Transverse colon (tissue), 4 donors: ENCODE data around the gene SIN3A. TPM values are rescaled to one million over a fixed set of nuclear protein-coding genes. Genes with fewer than 3 reads are reported as not detected.

Source experiments
- DNase-seq: peaks from one replicate; pipeline ENCODE4 v3.0.0-alpha.2; 2019
- H3K27ac ChIP-seq, 4 donors: fragments of 200-600 bp; sonication (generic); 2 replicates each; pipeline ENCODE4 v1.5.1; 2016 to 2018; ENCODE audit warnings: inconsistent platforms in 4 of 4
- H3K27me3 ChIP-seq: fragments of 200-600 bp; sonication (generic); 2 replicates; pipeline ENCODE4 v1.5.1; 2017; ENCODE audit warnings: inconsistent platforms
- H3K36me3 ChIP-seq, 4 donors: fragments of 200-600 bp; sonication (generic); 2 replicates each; pipeline ENCODE4 v1.5.1; 2017 to 2019; ENCODE audit warnings: inconsistent platforms in 4 of 4
- H3K4me1 ChIP-seq, 4 donors: fragments of 200-600 bp; sonication (generic); 2 replicates each; pipeline ENCODE4 v1.5.1; 2017 to 2020; ENCODE audit warnings: inconsistent platforms in 4 of 4
- H3K4me3 ChIP-seq, 4 donors: fragments of 200-600 bp; sonication (generic); 1 replicate in 1 of 4; 2 replicates in 3 of 4; pipeline versions ENCODE4 v1.5.1 to v1.6.1; 2017 to 2019; ENCODE audit warnings: inconsistent platforms in 4 of 4
- H3K9me3 ChIP-seq, 2 donors: fragments of 200-600 bp; sonication (generic); 2 replicates each; pipeline ENCODE4 v1.5.1; 2017 to 2019; ENCODE audit warnings: inconsistent platforms in 2 of 2
- CTCF ChIP-seq, 5 experiments: fragments of 200-600 bp in 3 of 5; fragments of 450-650 bp in 2 of 5; sonication (generic) in 3 of 5; IDR thresholded peaks; 1 replicate in 2 of 5; 2 replicates in 3 of 5; pipeline ENCODE4 v1.5.1; 2016 to 2017; ENCODE audit warnings: antibody characterized with exemption in 5 of 5, inconsistent platforms in 3 of 5, mild to moderate bottlenecking in 2 of 5, moderate library complexity in 1 of 5
- EP300 ChIP-seq: sonication (generic); formaldehyde crosslinking; IDR thresholded peaks from one replicate; pipeline ENCODE4 v1.6.1; 2017; ENCODE audit warnings: antibody characterized with exemption, low read depth
- POLR2A ChIP-seq: fragments of 450-650 bp; IDR thresholded peaks from one replicate; pipeline ENCODE4 v1.6.1; 2016; ENCODE audit warnings: antibody characterized with exemption, mild to moderate bottlenecking, moderate library complexity
- POLR2AphosphoS5 ChIP-seq, 3 donors: sonication (generic); formaldehyde crosslinking; IDR thresholded peaks; one replicate each; pipeline ENCODE4 v1.6.1; 2016; ENCODE audit warnings: antibody characterized with exemption in 3 of 3
- WGBS, 2 donors: methylation state at CpG; one replicate each; pipeline ENCODE4 v1.1.5; 2018; ENCODE audit warnings: low coverage in 1 of 2; 5-methylcytosine and 5-hydroxymethylcytosine counted together
- in situ Hi-C, 4 donors: fragments of 200-750 bp; cut with MboI; loops; one replicate each; pipeline versions ENCODE4 v1.15.0 to v1.15.1; 2017; ENCODE audit warnings: low sequenced_read_pairs in 3 of 4, low pct_ligation_motif_present in 1 of 4, low pct_unique_long_range_greater_than_20kb in 1 of 4
- intact Hi-C: fragments of 100-400 bp; cut with DNase I; formaldehyde crosslinking; loops from one replicate; pipeline ENCODE4 v1.15.1; 2023; ENCODE audit warnings: low total_unique reads
- total RNA-seq, 4 donors: library from RNA; depleted of rRNA; stranded (reverse); fragments of >200 nt; gene quantifications; one replicate each; pipeline ENCODE4 v1.1.0, GENCODE V29; 2016

SIN3A gene
- total RNA-seq, 4 donors from 2014 or later = 39.3 to 88.0 (median 72.6) TPM

DNA sequence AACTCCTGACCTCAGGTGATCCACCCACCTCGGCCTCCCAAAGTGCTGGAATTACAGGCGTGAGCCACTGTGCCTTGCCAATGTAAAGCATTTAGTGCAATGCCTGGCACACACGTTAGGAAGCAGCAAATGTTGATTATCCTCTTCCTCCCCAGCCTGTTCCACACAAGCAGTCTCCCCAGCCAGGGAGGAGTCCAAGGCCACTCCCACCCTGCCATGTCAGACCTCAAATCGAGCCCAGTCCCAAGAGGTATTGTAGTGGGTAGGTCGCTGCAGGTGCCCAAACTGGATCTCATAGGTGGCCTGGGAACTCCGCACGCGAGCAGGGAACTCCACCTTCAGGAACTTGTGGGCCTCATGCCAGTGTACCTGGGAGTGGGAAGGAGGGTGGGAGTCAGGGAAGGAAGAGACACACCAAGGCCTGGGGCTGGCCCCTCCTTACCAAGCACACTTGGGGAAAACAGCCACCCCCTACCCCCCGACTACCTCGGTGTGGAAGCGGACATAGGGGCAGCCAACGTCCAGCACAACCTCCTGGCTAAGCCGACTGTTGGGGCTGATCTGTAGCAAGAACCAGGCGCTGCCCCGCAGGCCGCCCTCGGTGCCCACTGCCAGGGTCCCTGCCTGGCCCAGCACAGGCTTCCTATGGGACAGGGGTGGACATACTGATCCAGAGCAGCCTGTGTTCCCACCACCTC, 93.4 kb downstream of the SIN3A start:
- peaks cover 0 to 7% (median 0%) of the 10 kb centered on the region in 4 donors for H3K36me3 ChIP-seq
- H3K27ac ChIP-seq = no peak overlapping the region
- in situ Hi-C loops = loop anchor here in 3 of 4 donors (25.0 kb wide), 1 partner anchor 279 kb away; the partner anchor contains the start of genes IMP3 (in 3 of the 3), SNUPN (in 3 of the 3) and SNX33 (in 3 of the 3)
- intact Hi-C loops = no loop called here
- no peak for DNase-seq
- WGBS, 2 donors = 92% methylated on average over 14 of the region's 17 CpGs; no CpG with 5 or more reads in 1 of the 2 donors
- no peaks in the 10 kb centered on the region for H3K27me3 ChIP-seq
- TF ChIP-seq POLR2AphosphoS5 (IDR thresholded peaks at IDR 0.05) (no peak), CTCF (IDR thresholded peaks at IDR 0.05) (no peak), POLR2A (no peak), EP300 (no peak)
- no peak overlapping the region for H3K4me3 ChIP-seq
- no peaks in the 10 kb centered on the region for H3K4me1 ChIP-seq
- H3K9me3 ChIP-seq = no peaks in the 10 kb centered on the region

DNA sequence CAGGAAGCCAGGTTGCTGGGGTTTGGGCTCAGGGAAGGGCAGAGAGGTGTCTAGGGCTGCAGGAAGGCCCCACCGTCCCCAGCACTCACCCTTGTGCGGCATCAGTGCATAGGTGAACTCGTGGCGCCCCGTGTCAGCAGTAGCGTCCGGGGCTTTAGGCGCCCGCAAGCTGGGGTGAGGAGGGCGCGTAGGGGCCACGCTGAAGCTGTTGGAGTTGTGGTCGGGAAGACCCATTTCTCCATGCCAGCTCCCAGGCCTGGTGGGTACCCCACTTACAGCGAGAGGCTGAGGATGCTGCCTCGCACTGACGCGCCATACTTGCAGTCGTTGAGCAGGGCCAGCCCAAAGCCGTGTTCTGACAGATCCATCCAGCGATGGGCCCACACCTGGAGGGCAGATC, 95.0 kb downstream of the SIN3A start:
- in situ Hi-C loops = loop anchor here in 3 of 4 donors (25.0 kb wide), 1 partner anchor 281 kb away; the partner anchor contains the start of genes IMP3 (in 3 of the 3), SNUPN (in 3 of the 3) and SNX33 (in 3 of the 3)
- no peak overlapping the region for H3K27ac ChIP-seq
- intact Hi-C loops = no loop called here
- H3K4me1 ChIP-seq = no peaks in the 10 kb centered on the region
- no peak for DNase-seq
- no peaks in the 10 kb centered on the region for H3K27me3 ChIP-seq
- no peak overlapping the region for H3K4me3 ChIP-seq
- TF ChIP-seq POLR2AphosphoS5 (IDR thresholded peaks at IDR 0.05) = no peak
- TF ChIP-seq POLR2A = no peak
- no peak for TF ChIP-seq EP300
- TF ChIP-seq CTCF (IDR thresholded peaks at IDR 0.05) = no peak
- peaks cover 0 to 7% (median 0%) of the 10 kb centered on the region in 4 donors for H3K36me3 ChIP-seq
- WGBS, 2 donors = 97% methylated on average over 20 of the region's 20 CpGs; no CpG with 5 or more reads in 1 of the 2 donors
- H3K9me3 ChIP-seq = no peaks in the 10 kb centered on the region

GRCh38 chr15:75356006-75356405, 95.5 kb downstream of the SIN3A start:
- H3K27me3 ChIP-seq = no peaks in the 10 kb centered on the region
- no peak for DNase-seq
- TF ChIP-seq POLR2AphosphoS5 (IDR thresholded peaks at IDR 0.05) = no peak
- TF ChIP-seq CTCF (IDR thresholded peaks at IDR 0.05) = no peak
- TF ChIP-seq EP300 = no peak
- TF ChIP-seq POLR2A = no peak
- no peaks in the 10 kb centered on the region for H3K9me3 ChIP-seq
- no peaks in the 10 kb centered on the region for H3K4me1 ChIP-seq
- no peak overlapping the region for H3K4me3 ChIP-seq
- intact Hi-C loops = no loop called here
- WGBS, 2 donors = 84% methylated on average over 28 of the region's 28 CpGs; no CpG with 5 or more reads in 1 of the 2 donors
- H3K27ac ChIP-seq = no peak overlapping the region
- peaks cover 0 to 3% (median 0%) of the 10 kb centered on the region in 4 donors for H3K36me3 ChIP-seq
- in situ Hi-C loops = loop anchor here in 3 of 4 donors (25.0 kb wide), 1 partner anchor 281 kb away; the partner anchor contains the start of genes IMP3 (in 3 of the 3), SNUPN (in 3 of the 3) and SNX33 (in 3 of the 3)

GRCh38 chr15:75355369-75355768, 96.1 kb downstream of the SIN3A start:
- intact Hi-C loops = no loop called here
- no peak overlapping the region for H3K27ac ChIP-seq
- 91% methylated on average over 4 of the region's 4 CpGs; no CpG with 5 or more reads in 1 of the 2 donors for WGBS, 2 donors
- H3K27me3 ChIP-seq = no peaks in the 10 kb centered on the region
- H3K4me1 ChIP-seq = no peaks in the 10 kb centered on the region
- H3K36me3 ChIP-seq = no peaks in the 10 kb centered on the region
- in situ Hi-C loops = loop anchor here in 3 of 4 donors (25.0 kb wide), 1 partner anchor 282 kb away; the partner anchor contains the start of genes IMP3 (in 3 of the 3), SNUPN (in 3 of the 3) and SNX33 (in 3 of the 3)
- DNase-seq = no peak
- no peak overlapping the region for H3K4me3 ChIP-seq
- no peak for TF ChIP-seq EP300
- no peaks in the 10 kb centered on the region for H3K9me3 ChIP-seq
